ENCODE data around the gene CAMSAP1. TPM values are rescaled to one million over a fixed set of nuclear protein-coding genes. Genes with fewer than 3 reads are reported as not detected.

Gene CAMSAP1
- total and polyA plus RNA-seq, 9 of the 15 experiments (the other 6 are each of a cell fraction or from before 2014, with no cell fraction given): 1.5 to 28.8 (median 14.3) TPM

- TF ChIP-seq, protein P1, sequence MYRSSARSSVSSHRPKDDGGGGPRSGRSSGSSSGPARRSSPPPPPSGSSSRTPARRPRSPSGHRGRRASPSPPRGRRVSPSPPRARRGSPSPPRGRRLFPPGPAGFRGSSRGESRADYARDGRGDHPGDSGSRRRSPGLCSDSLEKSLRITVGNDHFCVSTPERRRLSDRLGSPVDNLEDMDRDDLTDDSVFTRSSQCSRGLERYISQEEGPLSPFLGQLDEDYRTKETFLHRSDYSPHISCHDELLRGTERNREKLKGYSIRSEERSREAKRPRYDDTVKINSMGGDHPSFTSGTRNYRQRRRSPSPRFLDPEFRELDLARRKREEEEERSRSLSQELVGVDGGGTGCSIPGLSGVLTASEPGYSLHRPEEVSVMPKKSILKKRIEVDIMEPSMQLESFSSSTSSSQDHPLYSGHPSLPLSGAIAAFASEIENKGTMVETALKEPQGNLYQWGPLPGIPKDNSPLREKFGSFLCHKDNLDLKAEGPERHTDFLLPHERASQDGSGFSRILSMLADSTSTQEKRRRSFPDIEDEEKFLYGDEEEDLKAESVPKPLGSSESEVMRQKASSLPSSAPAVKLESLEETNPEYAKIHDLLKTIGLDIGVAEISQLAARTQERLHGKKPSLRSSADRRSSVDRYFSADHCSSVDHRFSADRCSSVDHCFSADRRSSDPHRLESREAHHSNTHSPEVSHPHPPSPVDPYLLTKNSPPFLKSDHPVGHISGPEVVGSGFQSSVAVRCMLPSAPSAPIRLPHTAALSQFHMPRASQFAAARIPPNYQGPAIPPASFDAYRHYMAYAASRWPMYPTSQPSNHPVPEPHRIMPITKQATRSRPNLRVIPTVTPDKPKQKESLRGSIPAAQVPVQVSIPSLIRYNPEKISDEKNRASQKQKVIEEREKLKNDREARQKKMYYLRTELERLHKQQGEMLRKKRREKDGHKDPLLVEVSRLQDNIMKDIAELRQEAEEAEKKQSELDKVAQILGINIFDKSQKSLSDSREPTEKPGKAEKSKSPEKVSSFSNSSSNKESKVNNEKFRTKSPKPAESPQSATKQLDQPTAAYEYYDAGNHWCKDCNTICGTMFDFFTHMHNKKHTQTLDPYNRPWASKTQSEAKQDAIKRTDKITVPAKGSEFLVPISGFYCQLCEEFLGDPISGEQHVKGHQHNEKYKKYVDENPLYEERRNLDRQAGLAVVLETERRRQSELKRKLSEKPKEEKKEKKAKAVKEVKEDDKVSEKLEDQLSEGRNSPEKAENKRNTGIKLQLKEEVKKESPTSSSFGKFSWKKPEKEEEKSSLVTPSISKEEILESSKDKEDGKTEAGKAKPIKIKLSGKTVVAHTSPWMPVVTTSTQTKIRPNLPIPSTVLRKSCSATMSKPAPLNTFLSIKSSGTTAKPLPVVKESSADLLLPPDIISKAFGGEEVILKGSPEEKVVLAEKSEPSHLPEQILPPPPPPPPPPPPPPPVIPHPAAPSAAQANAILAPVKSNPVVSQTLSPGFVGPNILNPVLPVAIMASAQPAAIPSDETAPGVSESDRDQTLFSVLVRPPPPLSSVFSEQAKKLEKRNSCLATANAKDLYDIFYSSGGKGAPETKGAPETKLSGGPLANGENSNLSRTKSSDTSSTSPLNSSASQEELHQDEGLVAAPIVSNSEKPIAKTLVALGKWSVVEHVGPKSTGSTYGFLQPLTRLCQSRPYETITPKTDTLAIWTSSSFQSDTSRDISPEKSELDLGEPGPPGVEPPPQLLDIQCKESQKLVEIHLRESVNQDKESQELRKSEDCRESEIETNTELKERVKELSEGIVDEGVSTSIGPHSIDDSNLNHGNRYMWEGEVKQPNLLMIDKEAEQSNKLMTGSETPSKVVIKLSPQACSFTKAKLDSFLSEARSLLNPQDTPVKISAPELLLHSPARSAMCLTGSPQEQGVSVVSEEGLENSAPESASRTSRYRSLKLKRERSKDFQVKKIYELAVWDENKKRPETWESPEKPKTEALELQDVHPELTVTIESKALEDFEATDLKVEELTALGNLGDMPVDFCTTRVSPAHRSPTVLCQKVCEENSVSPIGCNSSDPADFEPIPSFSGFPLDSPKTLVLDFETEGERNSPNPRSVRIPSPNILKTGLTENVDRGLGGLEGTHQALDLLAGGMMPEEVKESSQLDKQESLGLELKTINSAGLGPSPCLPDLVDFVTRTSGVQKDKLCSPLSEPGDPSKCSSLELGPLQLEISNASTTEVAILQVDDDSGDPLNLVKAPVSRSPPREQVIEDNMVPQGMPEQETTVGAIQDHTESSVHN (IDR thresholded peaks at IDR 0.05; ENCODE audit: borderline replicate concordance in 1 of 2, low read depth in 1 of 2): no peak
- TF ChIP-seq EZH2 (IDR thresholded peaks at IDR 0.05; ENCODE audit: borderline replicate concordance, low read depth, low read length) (no peak), ZNF583 (CRISPR knock-in tag; IDR thresholded peaks at IDR 0.05) (no peak)
Measured at GRCh38 chr9:135765416-135765815, 141.9 kb downstream of the CAMSAP1 start (continued).
